GM21786 (cell line): ENCODE measurements around the gene STAMBP.
"Not testable (repeated sequence)": the region's sequence is repeated elsewhere in the genome, so short reads cannot be mapped to it uniquely, and the experiment has no call there.

Experiments
- ATAC-seq: cut with Tn5 transposase; IDR thresholded peaks from one replicate; pipeline ENCODE4 v1.9.1; 2021; ENCODE audit not compliant: unreplicated experiment

The STAMBP gene

GRCh38 chr2:73903949-73904613, 75.3 kb downstream of the STAMBP start:
- not testable (repeated sequence) for ATAC-seq

- no peak for ATAC-seq
These were observed 76.2 kb downstream of the STAMBP start for GRCh38 chr2:73904952-73905351.

- ATAC-seq = no peak
These were observed 78.2 kb downstream of the STAMBP start for GRCh38 chr2:73906847-73907505.

GRCh38 chr2:73907840-73908452, 79.2 kb downstream of the STAMBP start:
- peak; percentile 79 for ATAC-seq

GRCh38 chr2:73908689-73909652, 80.2 kb downstream of the STAMBP start:
- ATAC-seq = no peak

- ATAC-seq = no peak
These were observed 82.2 kb downstream of the STAMBP start for GRCh38 chr2:73910873-73911547.

- no peak for ATAC-seq
These were observed 82.9 kb downstream of the STAMBP start for GRCh38 chr2:73911548-73912208.

GRCh38 chr2:73913414-73914054, 84.8 kb downstream of the STAMBP start:
- ATAC-seq = no peak

GRCh38 chr2:73914667-73915066, 85.9 kb downstream of the STAMBP start:
- no peak for ATAC-seq

GRCh38 chr2:73915437-73915993, 86.8 kb downstream of the STAMBP start:
- ATAC-seq = no peak

GRCh38 chr2:73916666-73917065, 87.9 kb downstream of the STAMBP start:
- ATAC-seq = no peak

GRCh38 chr2:73917296-73917695, 88.5 kb downstream of the STAMBP start:
- no peak for ATAC-seq

- ATAC-seq = no peak
These were observed 89.0 kb downstream of the STAMBP start for GRCh38 chr2:73917696-73918207.

- ATAC-seq = no peak
These were observed 90.1 kb downstream of the STAMBP start for GRCh38 chr2:73918856-73919255.

- ATAC-seq = no peak
These were observed 91.0 kb downstream of the STAMBP start for GRCh38 chr2:73919596-73920228.

- no peak for ATAC-seq
These were observed 92.1 kb downstream of the STAMBP start for GRCh38 chr2:73920577-73921545.

GRCh38 chr2:73921581-73921980, 92.8 kb downstream of the STAMBP start:
- ATAC-seq = no peak
